ENCODE data around the gene HOXA6.

HOXA6 gene

DNA sequence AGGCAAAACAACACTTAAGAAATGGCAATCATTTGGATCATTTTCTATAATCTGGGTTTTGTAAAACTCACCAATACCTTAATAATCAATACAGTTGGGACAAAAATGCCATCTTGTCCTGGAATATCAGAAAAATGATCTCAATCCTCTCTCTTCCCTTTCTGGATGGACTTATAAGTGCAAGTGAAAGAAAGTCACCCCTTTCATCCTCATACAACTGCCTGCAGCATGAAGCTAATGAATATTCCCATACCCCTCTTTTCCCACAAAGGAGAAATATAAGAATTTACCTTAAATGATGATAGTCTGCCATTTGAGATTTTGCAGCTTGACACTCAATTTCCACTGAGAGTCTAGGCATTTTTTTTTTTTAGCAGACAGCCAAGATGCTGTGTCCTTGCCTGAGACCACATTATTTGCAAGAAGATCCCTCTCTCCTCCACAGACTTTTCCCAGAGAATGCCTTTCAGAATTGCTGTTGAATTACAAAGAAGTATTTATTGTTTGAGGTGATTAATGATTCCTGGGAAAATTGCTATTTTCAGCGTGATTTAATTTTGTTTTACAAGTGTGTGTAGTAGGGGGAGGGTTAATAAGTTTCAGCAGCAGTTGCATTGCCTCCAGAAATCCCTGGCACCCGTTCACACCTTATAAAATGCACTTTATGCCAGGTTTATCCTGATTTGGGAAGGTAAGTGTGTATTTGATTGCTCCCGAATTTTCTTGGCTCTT is 20.8 kb downstream of the HOXA6 start:
- Mint-ChIP-seq H3K9me3 (no peaks in the 10 kb centered on the region), H3K27me3 (ENCODE audit: low read depth, poor library complexity) (no peaks in the 10 kb centered on the region), H3K4me1 (peaks cover 86% of the 10 kb centered on the region), H3K36me3 (ENCODE audit: low read depth) (peaks cover 55% of the 10 kb centered on the region), H3K27ac (peak overlapping the region; percentile 100), H3K4me3 (peak overlapping the region; percentile 98)
- TF ChIP-seq, protein P1, sequence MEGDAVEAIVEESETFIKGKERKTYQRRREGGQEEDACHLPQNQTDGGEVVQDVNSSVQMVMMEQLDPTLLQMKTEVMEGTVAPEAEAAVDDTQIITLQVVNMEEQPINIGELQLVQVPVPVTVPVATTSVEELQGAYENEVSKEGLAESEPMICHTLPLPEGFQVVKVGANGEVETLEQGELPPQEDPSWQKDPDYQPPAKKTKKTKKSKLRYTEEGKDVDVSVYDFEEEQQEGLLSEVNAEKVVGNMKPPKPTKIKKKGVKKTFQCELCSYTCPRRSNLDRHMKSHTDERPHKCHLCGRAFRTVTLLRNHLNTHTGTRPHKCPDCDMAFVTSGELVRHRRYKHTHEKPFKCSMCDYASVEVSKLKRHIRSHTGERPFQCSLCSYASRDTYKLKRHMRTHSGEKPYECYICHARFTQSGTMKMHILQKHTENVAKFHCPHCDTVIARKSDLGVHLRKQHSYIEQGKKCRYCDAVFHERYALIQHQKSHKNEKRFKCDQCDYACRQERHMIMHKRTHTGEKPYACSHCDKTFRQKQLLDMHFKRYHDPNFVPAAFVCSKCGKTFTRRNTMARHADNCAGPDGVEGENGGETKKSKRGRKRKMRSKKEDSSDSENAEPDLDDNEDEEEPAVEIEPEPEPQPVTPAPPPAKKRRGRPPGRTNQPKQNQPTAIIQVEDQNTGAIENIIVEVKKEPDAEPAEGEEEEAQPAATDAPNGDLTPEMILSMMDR (IDR thresholded peaks at IDR 0.05): no peak
- no peak for DNase-seq

DNA sequence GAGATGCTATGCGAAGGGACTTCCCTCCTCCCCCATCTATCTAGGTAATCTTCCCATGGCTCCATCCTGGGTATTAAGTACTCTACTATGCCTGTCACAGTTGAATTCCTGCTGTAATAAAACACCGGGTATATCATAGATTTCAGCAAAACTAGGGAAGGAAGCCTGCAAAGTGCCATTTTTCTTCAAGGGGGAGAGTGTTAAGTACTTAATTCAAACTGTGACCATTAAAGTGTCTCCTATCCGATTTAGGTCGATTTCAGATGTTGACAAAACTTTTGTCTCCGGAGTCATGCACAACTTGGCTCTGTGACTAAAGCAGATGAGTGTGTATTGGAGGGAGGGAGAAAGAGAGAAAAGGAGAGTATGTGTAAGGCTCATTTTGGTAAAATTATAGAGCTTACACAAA is 21.6 kb downstream of the HOXA6 start:
- Mint-ChIP-seq H3K36me3 (ENCODE audit: low read depth) (peaks cover 57% of the 10 kb centered on the region), H3K27me3 (ENCODE audit: low read depth, poor library complexity) (no peaks in the 10 kb centered on the region), H3K27ac (peak overlapping the region; percentile 100), H3K4me1 (peaks cover 86% of the 10 kb centered on the region), H3K9me3 (no peaks in the 10 kb centered on the region), H3K4me3 (peak overlapping the region; percentile 98)
- no peak for DNase-seq
- TF ChIP-seq, protein P1 (IDR thresholded peaks at IDR 0.05): no peak

DNA sequence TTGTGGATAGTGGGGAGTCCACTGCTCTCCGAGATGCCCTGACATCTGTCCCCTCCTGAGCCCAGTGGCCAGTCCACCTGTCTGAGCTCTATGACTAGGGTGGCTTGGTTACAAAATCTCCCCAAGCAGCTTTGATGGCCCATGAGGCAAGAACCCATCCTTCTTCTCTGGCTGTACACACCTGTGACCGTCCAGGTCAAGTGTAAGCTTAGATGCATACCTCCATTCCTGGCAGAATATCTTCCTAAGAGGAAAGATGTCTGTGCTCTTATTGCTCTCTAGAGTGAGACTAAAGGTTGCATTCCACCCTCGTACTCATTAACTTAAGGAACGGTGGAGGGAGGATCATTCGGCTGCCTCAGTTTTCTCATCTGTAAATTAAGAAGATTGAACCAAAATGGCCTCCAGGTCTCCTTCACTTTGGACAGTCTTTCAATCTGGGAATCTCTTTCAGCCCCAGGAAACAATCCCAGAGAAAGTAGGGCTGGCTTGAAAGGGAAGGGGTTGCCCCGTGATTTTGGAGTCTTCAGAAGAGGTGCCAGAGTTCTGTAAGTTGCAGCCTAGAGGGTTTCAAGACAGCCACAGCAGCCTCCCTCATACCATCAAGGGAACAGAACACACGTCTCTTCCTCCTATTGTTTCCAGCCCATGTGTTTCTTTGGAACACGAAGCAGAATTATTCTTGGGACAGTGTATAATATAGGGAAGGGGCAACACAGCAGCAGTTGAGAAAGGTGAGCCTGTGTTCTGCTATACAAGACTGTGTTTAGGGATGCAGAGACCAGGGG is 22.5 kb downstream of the HOXA6 start:
- DNase-seq: no peak
- H3K9me3 Mint-ChIP-seq: no peaks in the 10 kb centered on the region
- TF ChIP-seq, protein P1 (IDR thresholded peaks at IDR 0.05): no peak
- H3K4me3 Mint-ChIP-seq: peak overlapping the region; percentile 98
- no peaks in the 10 kb centered on the region for H3K27me3 Mint-ChIP-seq (ENCODE audit: low read depth, poor library complexity)
- peak overlapping the region; percentile 100 for H3K27ac Mint-ChIP-seq
- peaks cover 95% of the 10 kb centered on the region for H3K4me1 Mint-ChIP-seq
- peaks cover 57% of the 10 kb centered on the region for H3K36me3 Mint-ChIP-seq (ENCODE audit: low read depth)

DNA sequence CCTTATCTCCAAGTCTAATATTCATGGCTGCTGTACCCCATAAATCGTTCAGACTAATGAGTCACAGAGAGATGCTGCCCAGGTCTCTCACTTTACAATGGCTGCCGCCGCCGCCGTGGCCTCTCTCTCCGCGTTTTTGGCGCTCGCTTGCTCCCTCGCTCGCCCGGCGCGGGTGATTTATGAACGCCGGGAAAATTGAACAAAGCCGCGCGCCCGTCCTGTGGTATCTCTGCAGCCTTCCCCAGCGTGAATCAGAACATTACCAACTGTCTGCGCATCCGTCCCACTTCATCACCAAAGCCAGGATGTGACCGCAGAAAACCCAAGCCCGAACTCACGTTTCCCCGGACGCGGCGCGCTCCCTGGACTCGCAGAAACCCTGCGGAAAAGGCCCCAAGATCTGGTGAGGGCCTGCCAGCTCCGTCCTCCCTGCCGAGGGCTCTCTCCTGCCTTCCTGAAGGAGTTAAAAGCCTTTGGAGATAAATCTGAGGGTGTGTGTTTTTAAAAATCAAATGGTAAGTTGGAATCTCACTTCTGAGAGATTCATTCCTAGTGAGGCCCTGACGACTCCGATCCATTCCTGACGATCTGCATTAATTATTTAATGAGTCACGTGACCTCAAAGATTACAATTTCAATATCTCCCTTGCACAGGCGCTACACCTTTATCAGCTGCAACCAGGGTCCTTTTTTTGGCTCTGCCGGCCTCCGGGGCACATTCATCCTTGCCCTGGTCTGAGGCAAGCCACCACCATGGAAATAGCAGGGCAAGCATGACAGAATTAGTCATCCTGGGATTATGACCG is 23.3 kb downstream of the HOXA6 start:
- H3K27me3 Mint-ChIP-seq (ENCODE audit: low read depth, poor library complexity): no peaks in the 10 kb centered on the region
- peaks cover 58% of the 10 kb centered on the region for H3K36me3 Mint-ChIP-seq (ENCODE audit: low read depth)
- H3K4me3 Mint-ChIP-seq: peak overlapping the region; percentile 98
- peak; percentile 81 for DNase-seq
- peaks cover 100% of the 10 kb centered on the region for H3K4me1 Mint-ChIP-seq
- H3K9me3 Mint-ChIP-seq: no peaks in the 10 kb centered on the region
- TF ChIP-seq, protein P1 (IDR thresholded peaks at IDR 0.05): no peak
- peak overlapping the region; percentile 100 for H3K27ac Mint-ChIP-seq

DNA sequence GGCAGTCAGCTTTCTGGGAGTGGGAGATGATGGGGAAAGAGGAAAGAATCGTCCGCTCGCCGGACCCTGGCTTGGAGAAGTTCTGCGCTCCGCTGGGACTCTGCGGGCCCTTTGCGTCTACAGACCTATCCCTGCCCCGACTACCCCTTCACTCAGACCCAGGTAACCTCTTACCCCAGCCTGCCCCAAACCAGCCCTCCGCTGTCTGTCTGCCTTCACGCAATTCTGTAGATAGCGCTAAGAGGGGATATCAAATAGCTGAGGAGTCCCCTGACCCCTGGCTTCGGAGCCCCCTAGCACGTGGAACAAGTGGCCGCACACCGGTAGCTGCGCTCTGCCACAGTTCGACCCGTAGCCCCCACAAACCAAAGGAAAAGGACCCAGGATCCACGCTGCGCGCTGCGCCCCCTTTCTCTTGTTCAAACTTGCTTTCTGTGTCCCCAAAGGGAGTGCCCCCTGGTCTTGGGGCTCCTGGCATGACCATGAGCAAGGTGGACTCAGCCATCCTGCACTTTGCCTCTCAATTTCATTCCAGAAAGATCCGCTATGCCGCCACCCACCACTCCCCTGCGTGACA is 24.0 kb downstream of the HOXA6 start:
- peak overlapping the region; percentile 100 for H3K27ac Mint-ChIP-seq
- H3K9me3 Mint-ChIP-seq: no peaks in the 10 kb centered on the region
- TF ChIP-seq, protein P1 (IDR thresholded peaks at IDR 0.05): no peak
- H3K4me3 Mint-ChIP-seq: peak overlapping the region; percentile 98
- H3K27me3 Mint-ChIP-seq (ENCODE audit: low read depth, poor library complexity): no peaks in the 10 kb centered on the region
- peaks cover 100% of the 10 kb centered on the region for H3K4me1 Mint-ChIP-seq
- peaks cover 58% of the 10 kb centered on the region for H3K36me3 Mint-ChIP-seq (ENCODE audit: low read depth)
- DNase-seq: peak; percentile 35

All from nephron progenitor cell (in vitro differentiated cells).